ENCODE measurements around the gene DCPS.
"Not testable (repeated sequence)": the region's sequence is repeated elsewhere in the genome, so short reads cannot be mapped to it uniquely, and the experiment has no call there.

Gene DCPS

GRCh38 chr11:126391970-126392632, 88.2 kb downstream of the DCPS start:
- H3K4me3 ChIP-seq (ENCODE audit: low read length) = no peak overlapping the region
- no peaks in the 10 kb centered on the region for H3K36me3 ChIP-seq (ENCODE audit: control insufficient read depth, insufficient read depth, low read length)
- no peaks in the 10 kb centered on the region for H3K4me1 ChIP-seq (ENCODE audit: control insufficient read depth, insufficient read depth, low read length)
- H3K27me3 ChIP-seq (ENCODE audit: control insufficient read depth, insufficient read depth, low read length) = no peaks in the 10 kb centered on the region
- H3K27ac ChIP-seq (ENCODE audit: low read depth, low read length) = no peak overlapping the region
- H3K9ac ChIP-seq (ENCODE audit: low read length) = no peak overlapping the region

- Histone ChIP-seq H3K27me3 (ENCODE audit: control insufficient read depth, insufficient read depth, low read length) (no peaks in the 10 kb centered on the region), H3K36me3 (ENCODE audit: control insufficient read depth, insufficient read depth, low read length) (no peaks in the 10 kb centered on the region), H3K9ac (ENCODE audit: low read length) (no peak overlapping the region), H3K4me1 (ENCODE audit: control insufficient read depth, insufficient read depth, low read length) (no peaks in the 10 kb centered on the region), H3K27ac (ENCODE audit: low read depth, low read length) (no peak overlapping the region), H3K4me3 (ENCODE audit: low read length) (no peak overlapping the region)
Observed at GRCh38 chr11:126392633-126393013, 88.8 kb downstream of the DCPS start.

- H3K9ac ChIP-seq (ENCODE audit: low read length) = no peak overlapping the region
- no peaks in the 10 kb centered on the region for H3K27me3 ChIP-seq (ENCODE audit: control insufficient read depth, insufficient read depth, low read length)
- no peak overlapping the region for H3K4me3 ChIP-seq (ENCODE audit: low read length)
- H3K4me1 ChIP-seq (ENCODE audit: control insufficient read depth, insufficient read depth, low read length) = no peaks in the 10 kb centered on the region
- no peak overlapping the region for H3K27ac ChIP-seq (ENCODE audit: low read depth, low read length)
- H3K36me3 ChIP-seq (ENCODE audit: control insufficient read depth, insufficient read depth, low read length) = no peaks in the 10 kb centered on the region
Observed at GRCh38 chr11:126393143-126393542, 89.3 kb downstream of the DCPS start.

- Histone ChIP-seq H3K27ac (ENCODE audit: low read depth, low read length) (no peak overlapping the region), H3K4me3 (ENCODE audit: low read length) (no peak overlapping the region), H3K27me3 (ENCODE audit: control insufficient read depth, insufficient read depth, low read length) (no peaks in the 10 kb centered on the region), H3K4me1 (ENCODE audit: control insufficient read depth, insufficient read depth, low read length) (no peaks in the 10 kb centered on the region), H3K9ac (ENCODE audit: low read length) (no peak overlapping the region), H3K36me3 (ENCODE audit: control insufficient read depth, insufficient read depth, low read length) (no peaks in the 10 kb centered on the region)
Observed at GRCh38 chr11:126394036-126394435, 90.2 kb downstream of the DCPS start.

- H3K4me3 ChIP-seq (ENCODE audit: low read length); H3K9ac ChIP-seq (ENCODE audit: low read length); H3K27ac ChIP-seq (ENCODE audit: low read depth, low read length); H3K4me1 ChIP-seq (ENCODE audit: control insufficient read depth, insufficient read depth, low read length); H3K36me3 ChIP-seq (ENCODE audit: control insufficient read depth, insufficient read depth, low read length); H3K27me3 ChIP-seq (ENCODE audit: control insufficient read depth, insufficient read depth, low read length): not testable (repeated sequence)
Observed at GRCh38 chr11:126394634-126395072, 90.8 kb downstream of the DCPS start.
